ENCODE data around the gene APBB1IP.

DNA sequence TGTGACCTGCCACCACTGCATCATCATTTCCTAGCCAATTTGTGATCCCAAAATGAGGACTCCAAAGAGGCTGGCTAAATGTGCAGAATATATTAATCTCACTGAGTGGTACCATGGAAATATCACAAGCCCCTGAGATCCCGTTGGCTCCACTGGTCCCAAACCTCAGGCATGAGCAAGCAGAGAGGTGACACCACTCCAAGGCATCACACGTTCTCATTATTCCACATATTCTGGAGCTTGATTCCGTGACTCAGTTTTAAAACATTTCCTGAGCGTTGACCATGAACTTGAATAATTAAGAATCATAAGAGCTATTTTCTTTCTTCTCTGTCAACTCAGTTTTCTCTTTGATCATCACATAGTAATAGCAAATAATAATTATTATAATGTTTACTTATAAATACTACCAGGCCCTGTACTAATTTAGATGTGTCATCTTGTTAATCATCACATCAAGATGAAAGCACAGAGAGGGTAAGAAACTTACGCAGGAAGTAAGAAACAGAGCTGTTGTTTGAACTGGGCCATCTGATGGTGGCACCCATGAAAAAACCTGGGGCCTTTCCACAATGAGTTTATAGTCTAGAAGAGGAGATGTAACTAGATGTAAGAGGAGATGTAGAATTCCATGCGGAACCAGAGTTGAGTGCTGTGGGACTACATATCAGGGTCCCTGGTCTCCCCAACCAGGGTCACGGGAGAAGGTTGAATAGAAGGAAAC is 3.5 kb downstream of the APBB1IP start:
- TF ChIP-seq, protein P1, sequence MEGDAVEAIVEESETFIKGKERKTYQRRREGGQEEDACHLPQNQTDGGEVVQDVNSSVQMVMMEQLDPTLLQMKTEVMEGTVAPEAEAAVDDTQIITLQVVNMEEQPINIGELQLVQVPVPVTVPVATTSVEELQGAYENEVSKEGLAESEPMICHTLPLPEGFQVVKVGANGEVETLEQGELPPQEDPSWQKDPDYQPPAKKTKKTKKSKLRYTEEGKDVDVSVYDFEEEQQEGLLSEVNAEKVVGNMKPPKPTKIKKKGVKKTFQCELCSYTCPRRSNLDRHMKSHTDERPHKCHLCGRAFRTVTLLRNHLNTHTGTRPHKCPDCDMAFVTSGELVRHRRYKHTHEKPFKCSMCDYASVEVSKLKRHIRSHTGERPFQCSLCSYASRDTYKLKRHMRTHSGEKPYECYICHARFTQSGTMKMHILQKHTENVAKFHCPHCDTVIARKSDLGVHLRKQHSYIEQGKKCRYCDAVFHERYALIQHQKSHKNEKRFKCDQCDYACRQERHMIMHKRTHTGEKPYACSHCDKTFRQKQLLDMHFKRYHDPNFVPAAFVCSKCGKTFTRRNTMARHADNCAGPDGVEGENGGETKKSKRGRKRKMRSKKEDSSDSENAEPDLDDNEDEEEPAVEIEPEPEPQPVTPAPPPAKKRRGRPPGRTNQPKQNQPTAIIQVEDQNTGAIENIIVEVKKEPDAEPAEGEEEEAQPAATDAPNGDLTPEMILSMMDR (IDR thresholded peaks at IDR 0.05) = no peak
- no peak for TF ChIP-seq ZFX (IDR thresholded peaks at IDR 0.05; ENCODE audit: borderline replicate concordance)

Data from 22Rv1 (cell line).